Measurements from ENCODE around the gene ZNF541.

- no peak for TF ChIP-seq CTCF (IDR thresholded peaks at IDR 0.05; ENCODE audit: low read length)
- TF ChIP-seq EZH2 (optimal IDR thresholded peaks at IDR 0.05; ENCODE audit: low read depth, low read length), result no peak
- no peak for TF ChIP-seq EZH2phosphoT487 (IDR thresholded peaks at IDR 0.05; ENCODE audit: low read length)
These were observed 37.3 kb upstream of the ZNF541 start for GRCh38 chr19:47609906-47610894.
